Ramos (cell line): ENCODE measurements around the gene LIMK2.
"Not testable (repeated sequence)": the region's sequence is repeated elsewhere in the genome, so short reads cannot be mapped to it uniquely, and the experiment has no call there.

Source experiments
- in situ Hi-C: fragments of 300-500 bp; cut with MboI; formaldehyde crosslinking; loops from one replicate; pipeline ENCODE4 v1.14.3; 2022; ENCODE audit warnings: low sequenced_read_pairs; ENCODE audit not compliant: unreplicated experiment

Gene LIMK2

DNA sequence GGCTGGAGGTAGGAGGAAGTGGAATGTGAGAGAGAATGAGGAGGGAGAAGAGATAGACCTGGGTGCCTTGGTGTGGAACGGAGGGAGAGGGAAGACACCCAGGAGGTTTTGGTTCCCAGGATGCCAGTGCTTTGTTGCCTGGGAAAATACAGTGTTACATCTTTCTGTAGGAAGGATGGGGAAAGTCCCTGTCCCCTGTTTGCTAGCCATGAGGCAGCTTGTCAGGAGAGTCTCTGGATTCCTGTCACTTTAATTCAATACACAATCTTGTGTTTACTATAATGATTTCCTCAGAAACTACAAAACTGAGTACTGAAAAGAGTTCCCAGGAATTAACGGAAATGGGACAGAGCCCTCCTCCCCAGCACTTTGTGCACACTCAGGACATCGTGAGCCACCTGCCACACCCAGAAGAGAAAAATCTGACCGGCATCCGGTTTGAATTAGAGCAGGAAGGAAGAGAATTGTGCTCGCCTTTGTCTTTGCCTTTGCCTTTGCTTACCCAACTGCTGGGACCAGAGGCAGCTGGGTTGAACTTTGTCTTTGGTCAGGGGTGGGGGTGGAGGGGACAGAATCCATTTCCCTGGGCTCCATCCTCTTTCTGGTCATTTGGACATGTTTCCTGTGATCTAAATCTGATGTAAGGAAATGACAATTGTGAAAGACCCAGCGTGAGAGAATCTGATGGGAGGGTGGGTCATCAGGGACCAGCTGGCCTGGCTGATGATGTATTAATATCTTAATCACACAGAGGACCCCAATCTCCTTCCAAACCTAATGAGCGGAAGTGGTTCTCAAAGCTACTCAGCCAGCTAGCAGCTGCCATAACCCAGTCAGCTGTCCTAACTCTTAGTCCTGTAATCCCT is 1.3 kb upstream of the LIMK2 start:
- in situ Hi-C loops, result no loop called here

DNA sequence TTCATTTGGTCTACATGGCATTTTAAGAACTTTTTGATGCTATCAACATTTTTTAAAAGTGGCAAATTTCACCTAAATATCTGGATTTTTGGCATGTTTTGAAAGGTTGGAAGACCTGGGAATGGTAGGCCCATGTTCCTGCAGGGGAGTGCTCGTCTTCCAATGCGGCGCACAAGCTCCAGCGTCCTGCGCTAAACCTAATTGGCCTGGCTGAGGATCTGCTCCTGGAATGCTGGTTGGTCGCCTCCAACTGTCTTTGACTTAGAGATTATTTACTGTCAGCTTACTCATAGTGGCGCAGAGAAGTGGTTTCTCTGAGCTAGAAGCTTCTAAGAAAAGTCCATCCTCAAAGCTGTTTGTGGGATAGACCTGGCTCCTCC is 626 bp upstream of the LIMK2 start:
- in situ Hi-C loops, result no loop called here

DNA sequence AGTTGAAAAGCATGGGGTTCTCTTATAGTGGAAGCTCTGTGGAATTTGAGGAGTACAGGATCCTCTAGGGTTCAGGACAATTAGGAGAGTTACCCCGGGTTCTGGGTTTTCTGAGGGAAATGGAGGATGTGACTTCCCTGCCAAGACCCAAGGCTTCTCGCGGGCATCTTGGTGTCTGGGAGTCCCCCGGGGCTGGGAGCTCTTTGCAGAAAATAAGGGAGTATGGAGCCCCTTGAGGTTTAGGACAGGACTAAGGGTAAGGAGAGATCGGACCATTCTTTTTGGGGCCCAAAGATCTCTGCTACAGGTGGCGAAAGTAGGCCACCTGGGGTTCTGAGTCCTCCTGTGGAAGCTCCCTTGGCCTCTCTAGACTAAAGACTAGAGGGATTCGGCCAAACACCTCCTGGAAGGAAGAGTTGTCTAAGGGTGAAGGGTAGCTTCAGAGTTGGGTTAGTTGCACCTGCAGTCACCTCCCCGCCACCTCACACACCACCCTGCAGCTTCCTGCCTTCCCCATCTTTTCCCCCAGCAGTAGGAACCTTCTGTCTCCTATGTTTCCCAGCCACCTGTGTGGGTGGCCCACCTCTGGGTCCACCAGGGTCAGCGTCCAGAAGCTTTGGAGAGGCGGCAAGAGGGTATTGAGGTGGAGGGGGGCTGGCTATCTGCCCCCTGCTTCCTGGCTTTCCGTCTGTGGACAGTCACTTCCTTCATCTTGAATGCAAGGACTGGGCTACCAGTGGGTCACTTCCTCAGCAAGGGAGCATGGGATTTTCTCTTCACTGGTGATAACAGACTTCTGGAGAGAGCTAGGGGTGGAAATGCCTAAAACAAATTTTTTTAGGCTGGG is 908 bp downstream of the LIMK2 start:
- in situ Hi-C loops, result no loop called here

DNA sequence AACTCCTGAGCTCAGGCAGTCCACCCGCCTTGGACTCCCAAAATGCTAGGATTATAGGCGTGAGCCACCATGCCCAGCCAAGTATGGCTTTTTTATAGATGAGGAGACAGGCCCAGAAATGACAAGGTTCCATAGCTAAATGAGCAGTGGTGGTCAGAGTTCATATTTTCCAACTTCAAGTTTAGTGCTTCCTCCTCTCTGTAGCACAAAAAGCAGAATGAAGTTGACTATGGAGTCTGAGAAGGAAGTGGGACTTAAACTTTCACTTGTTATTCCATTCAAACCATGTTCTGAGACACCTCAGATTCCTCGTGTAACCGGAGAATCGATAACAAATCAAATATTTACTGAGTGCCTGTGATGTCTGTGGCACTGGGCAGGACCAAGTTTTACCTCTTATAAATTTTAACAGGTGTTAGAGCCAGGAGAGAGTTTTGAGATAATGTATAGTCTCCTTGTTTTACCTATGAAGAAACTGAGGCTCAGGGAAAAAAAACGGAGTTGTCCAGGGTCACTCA is 3.0 kb downstream of the LIMK2 start:
- in situ Hi-C loops, result no loop called here

DNA sequence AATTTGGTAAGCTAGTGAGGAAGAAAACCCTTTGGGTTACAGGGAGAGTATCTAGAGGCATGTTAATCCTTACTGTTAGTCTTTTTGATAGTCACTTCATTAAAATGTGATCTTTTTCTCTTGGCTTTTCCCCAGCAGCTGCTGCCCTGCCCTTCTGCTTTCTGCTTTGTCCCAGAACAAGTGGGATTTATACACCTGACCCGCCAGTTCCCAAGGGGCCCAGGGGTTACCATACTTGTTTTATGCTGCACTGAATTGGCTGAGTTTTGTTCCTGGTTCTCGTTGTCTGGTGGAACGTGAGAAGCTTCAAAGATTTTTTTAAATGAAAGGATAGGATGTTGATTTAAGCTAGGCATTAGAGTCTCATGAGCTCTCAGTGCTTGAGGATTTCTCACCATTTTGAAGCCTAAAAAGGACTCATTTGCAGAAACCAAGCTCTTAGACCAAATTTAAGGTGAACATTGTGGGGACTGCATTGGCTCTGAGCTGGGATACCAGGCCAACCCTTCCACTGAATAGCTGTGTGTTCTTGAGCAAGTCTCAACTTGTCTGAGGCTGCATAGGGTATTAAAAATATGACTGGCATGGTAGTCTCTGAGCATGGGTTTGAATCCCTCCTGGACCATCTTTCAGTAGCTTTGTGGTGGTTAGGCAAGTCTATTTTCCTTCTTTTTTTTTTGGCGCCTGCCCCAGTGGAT is 6.6 kb downstream of the LIMK2 start:
- in situ Hi-C loops, result no loop called here

DNA sequence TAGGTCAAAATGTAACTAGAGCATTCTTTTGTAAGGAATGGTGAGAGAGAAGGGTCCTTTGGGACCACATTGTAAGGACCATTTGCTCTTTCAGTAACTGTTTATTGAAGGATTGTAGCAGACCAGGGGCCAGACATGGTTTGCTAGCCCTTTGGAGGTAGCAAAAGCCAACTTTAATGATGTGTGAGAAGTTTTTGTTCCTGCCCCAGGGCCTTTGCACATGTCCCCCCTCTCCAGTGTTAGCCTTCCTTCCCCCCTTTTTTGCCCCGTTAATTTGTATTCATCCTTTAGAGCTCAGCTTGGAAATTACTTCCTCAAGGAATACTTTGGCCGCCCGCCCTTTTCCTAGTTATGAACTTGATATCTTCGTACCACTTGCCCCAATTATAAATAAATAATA is 9.0 kb downstream of the LIMK2 start:
- in situ Hi-C loops, result no loop called here

DNA sequence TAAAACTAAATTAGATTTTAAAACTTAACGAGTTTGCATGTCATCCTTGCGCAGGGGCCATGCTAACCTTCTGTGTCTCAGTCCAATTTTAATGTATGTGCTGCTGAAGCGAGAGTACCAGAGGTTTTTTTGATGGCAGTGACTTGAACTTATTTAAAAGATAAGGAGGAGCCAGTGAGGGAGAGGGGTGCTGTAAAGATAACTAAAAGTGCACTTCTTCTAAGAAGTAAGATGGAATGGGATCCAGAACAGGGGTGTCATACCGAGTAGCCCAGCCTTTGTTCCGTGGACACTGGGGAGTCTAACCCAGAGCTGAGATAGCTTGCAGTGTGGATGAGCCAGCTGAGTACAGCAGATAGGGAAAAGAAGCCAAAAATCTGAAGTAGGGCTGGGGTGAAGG is 10.6 kb downstream of the LIMK2 start:
- in situ Hi-C loops, result no loop called here

DNA sequence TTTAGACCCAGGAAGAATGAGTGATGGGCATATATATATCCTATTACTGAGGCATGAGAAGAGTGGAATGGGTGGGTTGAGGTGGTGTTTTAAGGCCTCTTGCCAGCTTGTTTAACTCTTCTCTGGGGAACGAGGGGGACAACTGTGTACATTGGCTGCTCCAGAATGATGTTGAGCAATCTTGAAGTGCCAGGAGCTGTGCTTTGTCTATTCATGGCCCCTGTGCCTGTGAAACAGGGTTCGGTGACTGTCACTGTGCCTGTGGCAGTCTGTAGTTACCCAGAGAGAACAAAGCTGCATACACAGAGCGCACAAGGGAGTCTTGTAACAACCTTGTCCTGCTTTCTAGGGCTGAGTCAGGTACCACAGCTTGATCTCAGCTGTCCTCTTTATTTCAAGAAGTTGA is 11.7 kb downstream of the LIMK2 start:
- in situ Hi-C loops, result no loop called here

DNA sequence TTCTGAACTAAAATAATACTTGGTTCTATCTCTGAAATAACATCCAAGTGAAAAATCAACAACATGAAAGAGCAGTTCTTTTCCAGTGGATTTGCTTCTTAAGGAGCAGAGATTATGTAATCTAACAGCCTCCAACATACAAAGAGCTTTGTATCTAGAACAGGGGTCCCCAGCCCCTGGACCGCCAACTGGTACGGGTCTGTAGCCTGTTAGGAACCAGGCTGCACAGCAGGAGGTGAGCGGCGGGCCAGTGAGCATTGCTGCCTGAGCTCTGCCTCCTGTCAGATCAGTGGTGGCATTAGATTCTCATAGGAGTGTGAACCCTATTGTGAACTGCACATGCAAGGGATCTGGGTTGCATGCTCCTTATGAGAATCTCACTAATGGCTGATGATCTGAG is 12.6 kb downstream of the LIMK2 start:
- in situ Hi-C loops, result not testable (repeated sequence)

DNA sequence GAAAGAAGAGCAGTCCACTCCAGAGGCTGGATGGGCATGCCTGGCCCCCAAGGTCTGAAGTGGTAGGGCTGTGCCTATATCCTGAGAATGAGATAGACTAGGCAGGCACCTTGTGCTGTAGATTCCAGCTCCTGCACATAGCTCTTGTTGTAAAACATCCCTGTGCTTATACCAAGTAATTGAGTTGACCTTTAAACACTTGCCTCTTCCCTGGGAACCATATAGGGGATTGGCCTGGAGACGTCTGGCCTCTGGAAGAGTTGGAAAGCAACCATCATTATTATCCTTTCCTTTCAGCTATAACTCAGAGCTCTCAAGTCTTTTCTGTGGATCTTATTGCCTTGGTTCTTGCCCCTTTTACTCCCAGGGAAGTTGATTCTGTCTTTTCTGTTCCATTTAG is 15.1 kb downstream of the LIMK2 start:
- in situ Hi-C loops, result no loop called here

DNA sequence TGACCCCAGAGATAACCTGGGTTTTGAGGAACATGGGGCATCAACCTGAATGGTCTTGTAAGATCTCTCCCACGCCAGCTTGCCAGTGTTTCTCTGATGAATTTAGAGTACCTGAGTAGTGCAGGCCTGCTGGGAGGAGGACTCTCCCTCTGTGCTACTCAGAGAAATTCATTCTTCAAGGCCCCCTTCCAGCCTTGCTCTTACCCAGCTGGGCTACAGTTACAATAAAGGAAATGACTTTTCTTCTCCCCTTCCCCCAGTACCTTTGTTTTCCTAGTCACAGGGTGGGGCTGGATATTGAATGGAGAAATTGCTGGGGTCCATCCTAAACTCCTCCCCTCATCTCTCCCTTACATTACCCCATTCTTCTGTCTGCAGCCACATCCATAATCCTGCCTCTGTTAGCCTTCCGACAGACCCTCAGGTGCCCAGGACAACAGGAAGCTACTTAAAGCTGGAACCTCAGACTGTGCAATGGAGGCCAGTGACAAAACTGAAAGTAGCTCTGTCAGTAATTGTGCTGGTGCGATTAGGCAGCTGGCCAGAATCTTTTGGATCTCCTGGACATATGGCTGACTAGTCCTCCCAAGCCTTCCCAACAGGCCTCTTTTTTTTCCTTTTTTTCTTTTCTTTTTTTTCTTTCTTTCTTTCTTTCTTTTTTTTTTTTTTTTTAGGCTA is 17.4 kb downstream of the LIMK2 start:
- in situ Hi-C loops, result no loop called here

DNA sequence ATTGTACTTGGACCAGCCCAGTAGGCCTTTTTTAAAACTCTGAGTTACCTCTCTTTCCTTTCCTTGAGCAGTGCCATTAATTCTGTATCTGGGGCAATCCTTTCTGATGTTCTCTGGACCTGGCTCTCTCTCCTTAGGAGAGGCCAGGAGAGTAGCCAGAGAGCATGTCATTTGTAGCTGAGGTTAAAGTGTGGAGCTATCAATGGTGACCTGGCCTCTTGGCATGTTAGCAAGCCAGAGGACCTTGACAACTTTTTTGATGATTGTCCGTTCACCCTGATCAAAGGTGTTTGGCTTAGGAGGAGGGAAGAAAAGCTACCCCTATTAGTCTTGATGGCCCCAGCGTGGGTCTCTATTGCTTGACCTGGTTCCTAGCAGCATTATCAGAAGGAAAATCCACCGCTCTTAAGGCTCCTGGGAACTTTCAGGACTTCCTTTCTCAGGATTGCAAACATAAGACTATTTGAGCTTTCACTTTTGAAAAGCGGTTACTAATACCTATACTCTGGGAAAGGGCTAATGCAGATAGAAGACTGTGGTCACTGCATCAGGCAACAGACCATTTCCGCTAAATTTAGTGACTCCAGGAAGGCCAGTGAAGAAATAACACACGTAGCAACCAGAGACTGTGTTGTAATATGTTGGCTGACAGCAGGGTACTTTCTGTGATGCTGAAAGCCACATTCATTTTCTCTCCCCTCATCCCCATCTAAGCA is 18.2 kb downstream of the LIMK2 start:
- in situ Hi-C loops, result no loop called here

DNA sequence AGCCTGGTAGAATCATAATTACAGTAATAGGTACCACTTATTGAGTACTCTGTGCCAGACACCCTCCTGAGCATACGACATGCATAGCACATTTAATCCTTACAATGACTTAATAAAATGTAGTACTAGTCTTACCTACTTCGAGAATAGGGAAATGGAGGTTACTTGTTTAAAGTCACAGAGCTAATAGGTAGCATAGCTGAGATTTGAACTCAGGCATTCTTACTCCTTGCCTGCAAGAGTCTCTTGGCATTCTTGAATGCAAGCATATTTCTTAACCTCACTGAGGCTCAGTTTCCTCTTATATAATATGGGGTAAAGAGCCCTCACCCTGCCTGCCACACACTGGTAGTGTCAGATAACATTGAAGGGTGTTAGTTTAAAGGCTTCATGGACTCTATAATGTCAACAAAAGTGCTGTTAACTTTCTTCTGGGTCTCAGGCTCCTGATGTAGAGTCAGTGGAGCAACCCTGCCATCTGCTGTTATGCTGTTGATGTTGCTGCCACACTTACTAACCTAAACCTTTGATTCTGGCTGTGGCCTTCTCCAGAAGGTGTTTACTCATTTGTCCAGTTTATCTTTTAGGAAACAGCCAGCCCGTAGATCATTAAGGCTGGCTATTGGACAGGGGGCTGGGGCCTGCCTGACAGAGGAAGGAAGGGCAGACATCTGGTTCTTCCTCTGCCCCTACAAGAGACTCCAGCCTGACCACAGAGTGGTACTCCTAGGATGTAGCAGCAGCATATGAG is 18.9 kb downstream of the LIMK2 start:
- in situ Hi-C loops, result no loop called here

DNA sequence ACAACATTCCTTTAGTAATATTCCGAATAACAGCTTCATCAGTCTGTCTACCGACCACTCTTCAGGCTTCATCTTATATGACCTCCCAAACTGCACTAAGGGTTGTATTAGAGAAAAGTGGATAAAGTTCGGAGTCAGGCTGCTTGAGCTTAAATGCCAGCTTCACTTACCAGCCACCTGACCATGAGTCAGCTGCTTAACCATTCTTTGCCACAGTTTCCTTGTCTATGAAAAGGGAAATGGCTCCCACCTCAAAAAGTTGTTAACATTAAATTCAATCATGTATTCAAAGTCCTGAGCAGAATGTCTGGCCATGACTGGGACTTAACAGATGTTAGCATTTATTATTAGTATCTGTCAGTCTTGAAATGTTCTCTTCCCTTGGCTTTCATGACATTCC is 20.9 kb downstream of the LIMK2 start:
- in situ Hi-C loops, result no loop called here

DNA sequence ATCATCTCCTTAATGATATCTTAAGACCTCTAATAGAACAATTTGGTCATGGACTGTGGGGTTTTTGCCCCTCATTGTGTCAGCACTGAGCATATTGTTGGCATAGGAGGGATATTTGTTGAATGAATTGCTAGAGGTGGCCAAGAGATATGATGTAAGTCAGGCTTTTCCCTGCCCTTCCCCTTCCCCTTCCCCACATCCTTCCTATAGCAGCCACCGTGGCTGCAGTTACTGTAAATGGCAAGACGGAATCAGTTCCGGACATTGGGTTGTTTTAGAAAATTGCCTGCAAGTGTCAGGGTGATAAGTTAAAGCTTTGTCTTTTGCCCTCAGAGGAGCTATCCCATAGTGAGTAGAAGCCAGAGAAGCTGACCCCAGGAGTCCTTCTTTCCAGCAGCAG is 23.0 kb downstream of the LIMK2 start:
- in situ Hi-C loops, result no loop called here

DNA sequence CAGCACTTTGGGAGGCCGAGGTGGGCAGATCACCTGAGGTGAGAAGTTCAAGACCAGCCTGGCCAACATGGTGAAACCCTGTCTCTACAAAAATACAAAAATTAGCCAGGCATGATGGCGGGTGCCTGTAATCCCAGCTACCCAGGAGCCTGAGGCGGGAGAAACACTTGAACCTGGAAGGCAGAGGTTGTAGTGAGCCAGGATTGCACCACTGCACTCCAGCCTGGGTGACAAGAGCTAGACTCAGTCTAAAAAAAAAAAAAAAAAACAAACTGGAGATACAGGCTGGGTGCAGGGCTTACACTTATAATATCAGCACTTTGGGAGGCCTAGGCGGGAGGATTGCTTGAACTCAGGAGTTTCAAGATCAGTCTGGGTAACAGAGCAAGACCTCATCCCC is 23.9 kb downstream of the LIMK2 start:
- in situ Hi-C loops, result not testable (repeated sequence)

DNA sequence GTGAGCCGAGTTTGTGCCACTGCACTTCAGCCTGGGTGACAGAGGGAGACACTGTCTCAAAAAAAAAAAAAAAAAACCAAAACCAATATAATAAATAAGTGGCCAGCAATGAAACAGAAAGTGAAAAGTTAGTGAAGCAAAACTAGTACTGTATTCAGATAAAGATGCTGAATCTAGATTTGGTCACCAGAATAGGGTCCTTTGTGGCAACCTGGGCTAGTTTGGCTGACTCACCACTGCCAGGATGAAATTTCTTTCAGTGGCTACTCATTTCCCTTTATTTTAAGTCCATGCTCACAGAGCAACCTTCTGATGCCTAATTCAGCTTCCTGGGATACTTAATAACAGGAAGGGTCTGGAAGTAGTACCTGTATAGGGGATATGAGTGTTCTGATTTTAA is 26.0 kb downstream of the LIMK2 start:
- in situ Hi-C loops, result no loop called here

DNA sequence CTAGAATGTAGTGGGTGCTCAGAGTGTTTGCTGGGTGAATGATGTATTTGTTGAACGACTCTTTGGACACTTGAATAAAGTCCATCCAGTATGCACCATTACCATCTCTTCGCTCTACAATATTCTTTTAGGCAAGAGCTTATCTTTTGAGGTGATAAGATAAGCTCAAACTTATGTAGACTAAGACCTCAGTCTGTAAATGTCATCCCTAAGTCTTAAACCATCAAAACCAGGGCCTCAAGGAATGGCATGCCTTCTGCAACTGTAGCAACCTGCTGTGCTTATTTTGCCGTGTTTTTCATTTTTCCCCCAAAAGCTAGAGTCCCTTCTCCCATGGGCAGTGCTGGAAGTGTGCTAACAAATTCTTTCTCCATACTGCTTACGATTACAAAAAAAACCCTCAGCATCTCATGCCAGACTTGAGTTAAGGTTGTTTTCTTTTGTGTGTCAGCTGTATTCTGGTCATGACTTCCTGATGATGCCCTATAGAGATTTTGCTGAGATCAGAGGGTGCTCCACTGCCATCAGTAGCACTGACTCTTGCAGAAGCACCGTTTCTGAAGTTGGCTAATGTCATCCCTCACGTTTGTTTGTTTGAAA is 27.8 kb downstream of the LIMK2 start:
- in situ Hi-C loops, result no loop called here

DNA sequence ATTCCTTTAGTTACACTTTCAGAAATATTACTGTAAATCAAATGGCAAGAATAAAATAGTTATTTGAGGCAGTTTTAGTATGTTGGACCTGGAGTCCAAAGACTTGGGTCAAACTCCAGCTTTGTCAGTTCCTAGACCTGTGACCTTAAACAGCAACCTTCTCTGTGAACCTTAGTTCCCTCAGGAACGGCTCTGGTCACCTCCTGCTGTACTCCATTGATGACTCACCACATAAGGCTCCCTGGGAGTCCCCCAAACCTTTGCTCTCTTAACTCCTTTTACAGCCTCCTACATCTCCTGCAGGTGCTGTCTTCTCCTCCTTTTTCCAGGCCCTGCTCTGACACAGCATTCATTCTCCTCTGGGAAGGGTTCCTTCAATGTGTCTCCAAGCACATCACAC is 29.1 kb downstream of the LIMK2 start:
- in situ Hi-C loops, result no loop called here
